Stimulated activated CD8-positive, alpha-beta memory T cell treated with anti-CD3 and anti-CD28 coated beads, Interleukin-15, amount 100 ng/mL, for 1 hour (primary cell): ENCODE data around the gene BCL2.

Experiments used
- DNase-seq: peaks from one replicate; pipeline ENCODE4 v3.0.0-alpha.2; 2020; ENCODE audit warnings: low read depth

Gene BCL2

DNA sequence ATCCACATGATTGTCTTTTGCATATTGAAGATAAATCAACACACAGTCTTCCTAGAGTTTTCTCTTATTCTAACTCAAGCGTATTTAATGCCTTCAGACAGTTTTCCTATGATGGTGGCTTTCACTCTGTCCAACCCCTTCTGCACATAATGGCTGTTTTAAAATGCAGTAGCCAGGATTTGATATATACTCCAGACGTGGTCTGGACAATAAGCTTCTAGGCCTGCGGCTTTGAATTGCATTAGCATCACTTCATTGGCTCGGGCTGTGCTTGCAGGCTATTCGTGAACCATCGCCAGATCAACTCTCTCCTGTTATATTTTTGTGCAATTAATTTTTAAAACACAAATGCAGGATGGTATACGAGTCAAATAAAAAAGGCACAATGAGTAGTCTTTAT, 235.3 kb downstream of the BCL2 start:
- DNase-seq = no peak

DNA sequence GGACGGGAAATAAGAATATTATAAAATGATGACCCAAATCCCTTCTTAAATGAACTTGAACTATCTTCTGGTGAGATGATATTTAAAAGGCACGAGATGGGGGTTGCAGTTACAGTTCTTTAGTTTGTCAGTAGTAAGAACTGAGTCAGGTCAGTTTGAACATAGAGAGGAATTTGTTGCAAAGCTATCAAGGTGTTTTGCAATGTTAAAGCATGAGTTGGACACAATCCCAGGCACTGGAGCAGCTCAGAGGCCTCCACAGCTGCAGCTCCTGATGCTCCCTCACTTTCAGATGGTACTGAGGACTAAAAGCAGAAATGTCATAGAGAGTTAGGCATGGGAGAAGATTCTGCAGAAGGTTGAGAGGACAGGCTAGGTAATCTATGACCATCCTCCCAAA, 236.0 kb downstream of the BCL2 start:
- DNase-seq = no peak

DNA sequence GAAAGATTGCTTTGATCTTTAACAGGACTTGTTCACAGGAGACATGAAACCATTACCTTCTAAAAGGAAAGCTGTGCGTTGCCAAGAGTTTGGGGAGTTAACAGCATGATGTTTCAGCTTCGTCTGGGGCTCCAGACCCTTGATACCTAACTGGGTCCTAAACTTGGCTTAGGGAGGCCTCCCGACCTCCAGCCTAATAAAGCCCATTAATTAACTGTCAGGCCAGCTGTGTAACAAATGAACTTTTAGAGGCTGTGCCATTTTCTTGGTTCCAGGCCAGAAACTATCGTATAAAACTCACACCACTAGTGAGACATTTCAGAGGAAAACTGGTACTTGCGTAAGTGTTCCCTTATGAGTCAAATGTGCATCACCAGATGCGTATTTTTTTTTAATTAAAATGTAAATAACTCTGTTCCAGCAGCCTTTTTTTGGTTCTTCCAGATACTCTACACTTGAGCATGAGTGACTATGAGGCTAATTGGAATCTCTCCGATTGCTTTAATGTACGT, 236.5 kb downstream of the BCL2 start:
- no peak for DNase-seq

DNA sequence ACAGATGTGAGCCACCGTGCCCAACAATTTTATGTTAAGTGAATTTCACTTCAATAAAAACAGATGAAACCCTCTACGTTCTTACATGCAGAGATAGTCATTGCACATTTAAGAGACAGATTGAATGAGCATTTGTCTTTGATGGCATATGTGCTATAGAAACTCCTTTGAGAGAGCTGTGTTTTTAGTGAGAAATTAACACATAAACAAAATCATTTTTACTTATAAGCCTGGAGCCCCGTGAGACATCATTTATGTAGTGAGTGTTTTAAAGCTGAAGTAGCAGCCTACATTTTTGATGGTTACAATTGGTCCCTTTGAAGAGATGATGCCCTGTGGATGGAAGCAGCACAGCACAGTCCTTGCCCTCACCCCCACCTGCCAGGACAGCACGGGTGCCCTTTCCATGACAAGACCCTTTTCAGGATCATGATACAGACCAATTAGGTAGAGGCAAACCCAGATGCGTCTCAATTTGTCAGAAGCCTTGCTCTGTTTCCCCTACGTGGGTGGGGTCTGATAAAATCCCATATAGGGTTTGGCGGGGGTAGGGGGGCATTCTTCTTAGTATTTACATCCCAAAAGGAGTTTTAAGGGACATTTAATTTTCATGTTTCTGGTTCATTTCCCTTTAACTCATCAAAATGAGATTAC, 237.1 kb downstream of the BCL2 start:
- DNase-seq = no peak

DNA sequence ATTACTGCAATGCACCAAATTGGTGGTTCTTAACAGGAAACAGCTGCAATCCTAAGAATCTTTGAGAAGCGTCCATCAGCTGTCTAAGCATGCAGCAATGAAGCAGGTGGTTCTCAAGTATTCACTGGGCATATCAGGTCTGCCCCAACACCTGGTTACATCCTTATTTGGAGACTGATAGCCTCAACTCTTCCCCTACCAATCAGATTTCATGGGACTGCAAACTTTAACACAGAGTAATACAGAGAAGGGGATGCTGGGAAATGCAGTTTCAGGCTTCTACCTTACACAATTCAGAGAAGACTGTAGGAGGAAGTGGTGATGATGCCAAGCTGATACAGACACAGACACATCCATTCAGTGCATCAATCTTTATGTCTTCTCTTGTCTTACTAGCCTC, 240.5 kb downstream of the BCL2 start:
- no peak for DNase-seq

DNA sequence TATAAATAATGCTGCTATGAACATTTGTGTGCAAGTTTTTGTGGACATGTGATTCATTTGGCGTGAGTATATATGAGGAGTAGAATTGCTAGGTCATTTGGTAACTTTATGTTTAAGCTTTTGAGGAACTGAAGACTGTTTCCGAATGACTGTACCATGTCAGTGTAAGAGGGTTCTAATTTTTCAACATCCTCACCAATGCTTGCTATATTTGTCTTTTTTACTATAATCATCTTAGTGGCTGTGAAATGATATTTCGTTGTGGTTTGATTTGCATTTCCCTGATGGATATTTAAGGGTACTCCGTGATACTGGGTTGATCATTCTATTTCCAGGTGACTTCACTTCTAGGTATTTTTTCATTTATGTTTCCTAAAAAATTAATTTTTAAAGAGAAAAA, 241.1 kb downstream of the BCL2 start:
- no peak for DNase-seq

DNA sequence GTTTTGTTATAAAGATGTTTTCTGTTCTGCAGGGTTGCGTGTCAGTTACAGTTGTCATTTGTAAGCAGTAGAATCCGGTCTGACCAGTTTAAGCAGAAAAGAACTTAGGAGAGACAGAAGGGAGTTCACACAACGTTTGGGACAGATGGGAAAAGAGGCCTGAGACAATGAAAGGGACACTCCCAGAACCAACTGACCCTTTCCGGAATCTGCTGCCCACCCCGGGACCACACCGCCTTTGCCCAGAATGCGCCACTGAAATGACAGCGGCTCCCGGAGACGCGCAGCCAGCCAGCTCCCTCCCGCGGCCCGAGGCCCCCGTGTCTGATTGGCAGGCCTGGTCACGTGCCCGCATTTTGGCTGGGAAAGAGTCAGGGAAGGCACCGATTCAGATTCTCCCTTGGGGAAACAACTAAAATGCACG, 244.6 kb downstream of the BCL2 start:
- peak; percentile 17 for DNase-seq

DNA sequence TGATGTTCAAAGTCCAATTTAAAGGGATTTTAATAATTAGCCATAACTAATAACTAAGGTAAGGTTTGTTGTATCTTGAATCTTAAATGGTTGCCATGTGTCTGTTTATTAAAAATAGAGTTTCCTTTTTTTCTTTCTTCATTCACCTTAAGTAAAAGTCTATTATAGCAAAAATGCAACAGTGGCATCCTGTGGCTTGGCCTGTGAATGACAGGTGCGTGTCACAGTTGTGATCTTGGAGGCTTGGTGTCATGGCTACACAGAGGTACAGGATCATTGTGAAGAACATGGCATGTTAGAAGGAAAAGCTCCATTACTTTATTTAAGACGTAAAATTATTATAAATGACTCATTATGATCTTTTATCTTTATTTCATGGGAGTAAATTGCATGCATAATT, 246.1 kb downstream of the BCL2 start:
- DNase-seq = no peak
